HepG2 (cell line): ENCODE results near the gene GRID1. TPM values are rescaled to one million over a fixed set of nuclear protein-coding genes. Genes with fewer than 3 reads are reported as not detected.

Experiments used
- ATAC-seq: fragments of 200-7000 bp; cut with Tn5 transposase; 3 replicates; pipeline ENCODE4 v1.9.1; 2020; ENCODE audit warnings: mild to moderate bottlenecking, moderate library complexity
- BruUV-seq: library from RNA; stranded (reverse); fragments of 400-500 nt; replicated peaks from 2 replicates; lab custom pipeline; 2021; lab: Mats Ljungman, UMichigan
- CTCF ChIA-PET: fragments of 300-600 bp; formaldehyde crosslinking; extraction: SDS; loops from one replicate; lab custom pipeline; 2021; ENCODE audit warnings: low total read pairs, inconsistent platforms, low intra/inter-chr PET ratio; lab: Yijun Ruan, JAX
- POLR2A ChIA-PET: fragments of 350-600 bp; sonication (Branson Sonifier 250); formaldehyde crosslinking; loops from one replicate; lab custom pipeline; 2020; ENCODE audit warnings: antibody characterized with exemption, inconsistent platforms; lab: Yijun Ruan, JAX
- DNase-seq: peaks from one replicate; pipeline ENCODE4 v3.0.0-alpha.2; 2015; ENCODE audit warnings: low spot score
- FAIRE-seq: peaks from 3 replicates; lab custom pipeline; 2011; peaks lifted over from hg19 to GRCh38; lab: Jason Lieb, UNC
- H2AFZ ChIP-seq: one replicate; pipeline ENCODE4 v1.6.1; 2011; ENCODE audit warnings: low read length, inconsistent platforms
- H3K27ac ChIP-seq: fragments of 300-600 bp; 3 replicates; pipeline ENCODE4 v1.8.0; 2011; ENCODE audit warnings: mixed run types, mild to moderate bottlenecking, mixed read lengths, low read length, inconsistent platforms; ENCODE audit not compliant: insufficient read depth; ENCODE audit errors: extremely low read length
- H3K27me3 ChIP-seq, 2 experiments: fragments of 200-600 bp in 1 of 2; 2 replicates in 1 of 2; 3 replicates in 1 of 2; pipeline versions ENCODE4 v1.6.0 to v1.8.0; 2011; ENCODE audit warnings: low read length in 2 of 2, mild to moderate bottlenecking in 2 of 2, moderate library complexity in 2 of 2, inconsistent platforms in 1 of 2; ENCODE audit not compliant: insufficient read depth in 2 of 2, control insufficient read depth in 1 of 2
- H3K36me3 ChIP-seq, 2 experiments: fragments of 200-600 bp in 1 of 2; replicated peaks in 1 of 2; 2 replicates in 1 of 2; 3 replicates in 1 of 2; pipeline versions ENCODE4 v1.5.1 to v1.8.0; 2011; ENCODE audit warnings: low read length in 2 of 2, inconsistent platforms in 1 of 2; ENCODE audit not compliant: insufficient read depth in 2 of 2, control insufficient read depth in 1 of 2
- H3K4me1 ChIP-seq: 2 replicates; pipeline ENCODE4 v1.5.1; 2012; ENCODE audit warnings: low read length, inconsistent platforms; ENCODE audit not compliant: insufficient read depth
- H3K4me2 ChIP-seq: 2 replicates; pipeline ENCODE4 v1.6.0; 2011; ENCODE audit warnings: low read depth, low read length, inconsistent platforms
- H3K4me3 ChIP-seq, 3 experiments: fragments of 200-600 bp in 1 of 3; sonication (generic), shearing (Covaris generic) in 1 of 3; replicated peaks in 1 of 3; 2 replicates each; pipeline ENCODE4 v1.5.1; 2011 to 2016; ENCODE audit warnings: low read length in 3 of 3, inconsistent platforms in 2 of 3, low read depth in 2 of 3, mild to moderate bottlenecking in 2 of 3, control low read depth in 1 of 3, mixed read lengths in 1 of 3; ENCODE audit not compliant: insufficient read depth in 1 of 3
- H3K79me2 ChIP-seq: one replicate; pipeline ENCODE4 v1.6.1; 2011; ENCODE audit warnings: low read length, inconsistent platforms; ENCODE audit not compliant: insufficient read depth
- H3K9ac ChIP-seq: 2 replicates; pipeline ENCODE4 v1.6.0; 2011; ENCODE audit warnings: mild to moderate bottlenecking, low read depth, low read length, inconsistent platforms; ENCODE audit not compliant: insufficient read depth
- H3K9me3 ChIP-seq: 2 replicates; pipeline ENCODE4 v1.5.1; 2012; ENCODE audit warnings: mild to moderate bottlenecking, low read length
- H4K20me1 ChIP-seq: 2 replicates; pipeline ENCODE4 v1.6.0; 2011; ENCODE audit warnings: inconsistent platforms, mild to moderate bottlenecking, low read length, moderate library complexity; ENCODE audit not compliant: insufficient read depth
- CAMTA2 ChIP-seq: sonication (generic); formaldehyde crosslinking; IDR thresholded peaks from 2 replicates; pipeline ENCODE4 v1.4.0; 2020; ENCODE audit warnings: mild to moderate bottlenecking, missing genetic modification reagents, borderline replicate concordance
- GATA4 ChIP-seq: sonication (generic); IDR thresholded peaks from 2 replicates; pipeline ENCODE4 v1.6.1; 2016; ENCODE audit warnings: antibody characterized with exemption, low read depth, borderline replicate concordance
- HOXA3 ChIP-seq: sonication (generic); formaldehyde crosslinking; IDR thresholded peaks from 2 replicates; pipeline ENCODE4 v1.5.0; 2020; ENCODE audit warnings: missing genetic modification reagents
- IKZF1 ChIP-seq: fragments of 450-650 bp; IDR thresholded peaks from 2 replicates; pipeline ENCODE4 v1.7.1; 2016
- PAWR ChIP-seq: sonication (generic); formaldehyde crosslinking; IDR thresholded peaks from 2 replicates; pipeline ENCODE4 v1.4.0; 2020; ENCODE audit warnings: missing genetic modification reagents, mild to moderate bottlenecking, borderline replicate concordance
- SIN3A ChIP-seq: IDR thresholded peaks from 2 replicates; pipeline ENCODE4 v1.6.1; 2011; ENCODE audit warnings: low read depth, mild to moderate bottlenecking, control low read depth, low read length, borderline replicate concordance
- SIX4 ChIP-seq: sonication (generic); formaldehyde crosslinking; IDR thresholded peaks from 2 replicates; pipeline ENCODE4 v1.4.0; 2020; ENCODE audit warnings: missing genetic modification reagents
- TBP ChIP-seq: sonication (generic); formaldehyde crosslinking; IDR thresholded peaks from 2 replicates; pipeline ENCODE4 v1.5.0; 2020; ENCODE audit warnings: missing genetic modification reagents
- ZFY ChIP-seq: sonication (generic); formaldehyde crosslinking; IDR thresholded peaks from 2 replicates; pipeline ENCODE4 v1.4.0; 2020; ENCODE audit warnings: missing genetic modification reagents
- ZNF121 ChIP-seq: sonication (generic); formaldehyde crosslinking; IDR thresholded peaks from 2 replicates; pipeline ENCODE4 v1.5.0; 2020; ENCODE audit warnings: mild to moderate bottlenecking, missing genetic modification reagents
- ZNF30 ChIP-seq: sonication (generic); formaldehyde crosslinking; IDR thresholded peaks from 2 replicates; pipeline ENCODE4 v1.5.0; 2020; ENCODE audit warnings: mild to moderate bottlenecking, missing genetic modification reagents
- ZNF431 ChIP-seq: sonication (generic); formaldehyde crosslinking; IDR thresholded peaks from 2 replicates; pipeline ENCODE4 v1.9.0; 2022; ENCODE audit warnings: missing genetic modification reagents, low read depth, mild to moderate bottlenecking, borderline replicate concordance
- WGBS: methylation state at CpG from one replicate; pipeline ENCODE4 v1.1.6; 2017; ENCODE audit warnings: low lambda C conversion rate; 5-methylcytosine and 5-hydroxymethylcytosine counted together
- in situ Hi-C: cut with HindIII; loops from 2 replicates; pipeline ENCODE4 v1.10.0; 2017; ENCODE audit warnings: low pct_unique_long_range_greater_than_20kb; ENCODE audit not compliant: extremely low pct_ligation_motif_present
- intact Hi-C: fragments of 100-400 bp; cut with micrococcal nuclease; formaldehyde crosslinking; loops from one replicate; pipeline ENCODE4 v1.10.0; 2022; ENCODE audit not compliant: unreplicated experiment
- polyA plus RNA-seq, 8 experiments: library from polyadenylated mRNA; depleted of rRNA in 3 of 8; stranded (reverse) in 7 of 8; unstranded in 1 of 8; fragments of >200 nt; fragmentation: Illumina TruSeq in 4 of 8; extraction: Trizol in 4 of 8; gene quantifications; 2 replicates each; pipeline versions ENCODE4 v1.2.1 to v1.2.3, GENCODE V29; 2011 to 2016; ENCODE audit warnings: low read depth in 4 of 8, missing spikeins in 1 of 8, mixed read lengths in 1 of 8; ENCODE audit not compliant: insufficient read depth in 1 of 8
- total RNA-seq, 5 experiments: library from RNA; depleted of rRNA; stranded (reverse); fragments of >200 nt; fragmentation: Illumina TruSeq; extraction: Trizol; gene quantifications; 2 replicates each; pipeline ENCODE4 v1.2.3, GENCODE V29; 2016; ENCODE audit warnings: low read depth in 1 of 5
- TF ChIP-seq, protein P1 (sequence below): sonication (generic); formaldehyde crosslinking; IDR thresholded peaks from 2 replicates; pipeline ENCODE4 v1.5.0; 2020; ENCODE audit warnings: missing genetic modification reagents
- TF ChIP-seq, protein P2 (sequence below): sonication (generic); formaldehyde crosslinking; IDR thresholded peaks from 2 replicates; pipeline ENCODE4 v1.8.0; 2022; ENCODE audit warnings: missing genetic modification reagents, mild to moderate bottlenecking, borderline replicate concordance
- TF ChIP-seq, protein P3 (sequence below): sonication (generic); formaldehyde crosslinking; IDR thresholded peaks from 2 replicates; pipeline ENCODE4 v1.5.0; 2020; ENCODE audit warnings: mild to moderate bottlenecking, missing genetic modification reagents
- TF ChIP-seq, protein P4 (sequence below): IDR thresholded peaks from 2 replicates; pipeline ENCODE4 v1.6.1; 2016; ENCODE audit warnings: missing compliant biosample characterization, missing genetic modification reagents, borderline replicate concordance
- TF ChIP-seq, protein P5 (sequence below): sonication (generic); formaldehyde crosslinking; IDR thresholded peaks from 2 replicates; pipeline ENCODE4 v1.4.0; 2020; ENCODE audit warnings: mild to moderate bottlenecking, missing genetic modification reagents

The GRID1 gene
- total and polyA plus RNA-seq, 2 of the 13 experiments (the other 11 are each of a cell fraction or from before 2014, with no cell fraction given): 0.05 TPM; not detected in 1

DNA sequence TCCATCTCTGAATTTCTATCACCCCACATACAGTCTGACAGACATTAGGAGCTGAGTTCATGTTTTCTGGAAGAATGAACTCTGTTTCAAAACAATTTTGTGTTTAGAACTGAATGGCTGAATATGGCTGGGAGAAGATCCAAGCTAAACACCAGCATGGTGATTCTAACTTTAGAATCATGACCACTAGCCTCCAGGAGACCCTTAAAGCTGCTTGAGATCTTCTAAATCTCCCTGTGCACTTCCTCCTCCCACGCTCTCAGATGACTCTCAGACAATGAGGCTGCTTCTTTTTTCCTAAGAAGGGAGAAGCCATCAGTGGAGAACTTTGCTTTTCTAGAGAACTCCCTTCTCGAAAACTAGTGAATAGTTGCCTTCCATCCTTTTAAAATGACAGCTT lies 711.2 kb downstream of the GRID1 start (continued):
- TF ChIP-seq, protein P1, sequence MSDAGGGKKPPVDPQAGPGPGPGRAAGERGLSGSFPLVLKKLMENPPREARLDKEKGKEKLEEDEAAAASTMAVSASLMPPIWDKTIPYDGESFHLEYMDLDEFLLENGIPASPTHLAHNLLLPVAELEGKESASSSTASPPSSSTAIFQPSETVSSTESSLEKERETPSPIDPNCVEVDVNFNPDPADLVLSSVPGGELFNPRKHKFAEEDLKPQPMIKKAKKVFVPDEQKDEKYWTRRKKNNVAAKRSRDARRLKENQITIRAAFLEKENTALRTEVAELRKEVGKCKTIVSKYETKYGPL: no peak
- TF ChIP-seq ZNF30 (CRISPR knock-in tag): no peak

DNA sequence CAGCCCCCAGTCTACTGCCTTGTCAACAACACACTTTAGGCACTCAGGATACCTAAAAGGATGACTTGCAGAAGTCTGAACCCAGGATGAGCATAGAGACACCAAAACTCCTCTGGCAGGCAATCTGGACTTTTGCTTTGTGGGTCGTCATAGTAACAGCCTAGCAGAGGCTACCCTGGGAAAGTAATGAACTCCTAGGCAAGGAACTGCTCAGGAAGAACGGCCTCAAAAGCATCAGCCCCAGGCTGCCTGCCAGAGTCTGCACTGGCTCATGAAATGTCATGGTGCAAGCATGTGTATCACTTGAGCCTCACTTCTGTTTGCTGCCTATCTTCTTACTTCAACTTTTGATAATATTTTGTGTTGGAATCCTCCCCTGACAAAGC lies 715.1 kb downstream of the GRID1 start:
- CTCF ChIA-PET: no interaction called here
- BruUV-seq: no TSS peak

More for the DNA sequence above, 715.1 kb downstream of the GRID1 start:
- in situ Hi-C loops: no loop called here
- no peak overlapping the region for H3K9ac ChIP-seq
- no peak overlapping the region for H3K4me2 ChIP-seq
- TF ChIP-seq HOXA3 (CRISPR knock-in tag): no peak
- no peak for TF ChIP-seq SIX4 (CRISPR knock-in tag)
- TF ChIP-seq, protein P2, sequence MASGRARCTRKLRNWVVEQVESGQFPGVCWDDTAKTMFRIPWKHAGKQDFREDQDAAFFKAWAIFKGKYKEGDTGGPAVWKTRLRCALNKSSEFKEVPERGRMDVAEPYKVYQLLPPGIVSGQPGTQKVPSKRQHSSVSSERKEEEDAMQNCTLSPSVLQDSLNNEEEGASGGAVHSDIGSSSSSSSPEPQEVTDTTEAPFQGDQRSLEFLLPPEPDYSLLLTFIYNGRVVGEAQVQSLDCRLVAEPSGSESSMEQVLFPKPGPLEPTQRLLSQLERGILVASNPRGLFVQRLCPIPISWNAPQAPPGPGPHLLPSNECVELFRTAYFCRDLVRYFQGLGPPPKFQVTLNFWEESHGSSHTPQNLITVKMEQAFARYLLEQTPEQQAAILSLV (CRISPR knock-in tag): no peak
- TF ChIP-seq, protein P3, sequence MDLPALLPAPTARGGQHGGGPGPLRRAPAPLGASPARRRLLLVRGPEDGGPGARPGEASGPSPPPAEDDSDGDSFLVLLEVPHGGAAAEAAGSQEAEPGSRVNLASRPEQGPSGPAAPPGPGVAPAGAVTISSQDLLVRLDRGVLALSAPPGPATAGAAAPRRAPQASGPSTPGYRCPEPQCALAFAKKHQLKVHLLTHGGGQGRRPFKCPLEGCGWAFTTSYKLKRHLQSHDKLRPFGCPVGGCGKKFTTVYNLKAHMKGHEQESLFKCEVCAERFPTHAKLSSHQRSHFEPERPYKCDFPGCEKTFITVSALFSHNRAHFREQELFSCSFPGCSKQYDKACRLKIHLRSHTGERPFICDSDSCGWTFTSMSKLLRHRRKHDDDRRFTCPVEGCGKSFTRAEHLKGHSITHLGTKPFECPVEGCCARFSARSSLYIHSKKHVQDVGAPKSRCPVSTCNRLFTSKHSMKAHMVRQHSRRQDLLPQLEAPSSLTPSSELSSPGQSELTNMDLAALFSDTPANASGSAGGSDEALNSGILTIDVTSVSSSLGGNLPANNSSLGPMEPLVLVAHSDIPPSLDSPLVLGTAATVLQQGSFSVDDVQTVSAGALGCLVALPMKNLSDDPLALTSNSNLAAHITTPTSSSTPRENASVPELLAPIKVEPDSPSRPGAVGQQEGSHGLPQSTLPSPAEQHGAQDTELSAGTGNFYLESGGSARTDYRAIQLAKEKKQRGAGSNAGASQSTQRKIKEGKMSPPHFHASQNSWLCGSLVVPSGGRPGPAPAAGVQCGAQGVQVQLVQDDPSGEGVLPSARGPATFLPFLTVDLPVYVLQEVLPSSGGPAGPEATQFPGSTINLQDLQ (CRISPR knock-in tag): no peak
- no peak for TF ChIP-seq CAMTA2 (CRISPR knock-in tag)
- TF ChIP-seq PAWR: no peak
- no peak for TF ChIP-seq TBP
- TF ChIP-seq, protein P4, sequence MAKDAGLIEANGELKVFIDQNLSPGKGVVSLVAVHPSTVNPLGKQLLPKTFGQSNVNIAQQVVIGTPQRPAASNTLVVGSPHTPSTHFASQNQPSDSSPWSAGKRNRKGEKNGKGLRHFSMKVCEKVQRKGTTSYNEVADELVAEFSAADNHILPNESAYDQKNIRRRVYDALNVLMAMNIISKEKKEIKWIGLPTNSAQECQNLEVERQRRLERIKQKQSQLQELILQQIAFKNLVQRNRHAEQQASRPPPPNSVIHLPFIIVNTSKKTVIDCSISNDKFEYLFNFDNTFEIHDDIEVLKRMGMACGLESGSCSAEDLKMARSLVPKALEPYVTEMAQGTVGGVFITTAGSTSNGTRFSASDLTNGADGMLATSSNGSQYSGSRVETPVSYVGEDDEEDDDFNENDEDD (CRISPR knock-in tag): no peak
- TF ChIP-seq GATA4: no peak
- no peak for TF ChIP-seq ZNF431
- TF ChIP-seq, protein P5, sequence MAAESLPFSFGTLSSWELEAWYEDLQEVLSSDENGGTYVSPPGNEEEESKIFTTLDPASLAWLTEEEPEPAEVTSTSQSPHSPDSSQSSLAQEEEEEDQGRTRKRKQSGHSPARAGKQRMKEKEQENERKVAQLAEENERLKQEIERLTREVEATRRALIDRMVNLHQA (CRISPR knock-in tag): no peak
- TF ChIP-seq ZNF121 (CRISPR knock-in tag): no peak
- no peak for TF ChIP-seq IKZF1
- TF ChIP-seq SIN3A: no peak
- no peak for TF ChIP-seq ZFY
- no peaks in the 10 kb centered on the region for H3K9me3 ChIP-seq
- POLR2A ChIA-PET: no interaction called here
- H3K27me3 ChIP-seq: no peaks in the 10 kb centered on the region
- ATAC-seq: no peak
- FAIRE-seq: no peak
- no peaks in the 10 kb centered on the region for H4K20me1 ChIP-seq
- WGBS: 0% methylated on average over 2 of the region's 2 CpGs
- intact Hi-C loops: no loop called here
- no peak overlapping the region for H2AFZ ChIP-seq
- H3K4me1 ChIP-seq: no peaks in the 10 kb centered on the region
- no peaks in the 10 kb centered on the region for H3K36me3 ChIP-seq
- DNase-seq: no peak
- H3K79me2 ChIP-seq: no peaks in the 10 kb centered on the region
- H3K27ac ChIP-seq: no peak overlapping the region
- H3K4me3 ChIP-seq: no peak overlapping the region
